Upper lobe of left lung (tissue), 6 donors: ENCODE data around the gene EFNB1. TPM values are rescaled to one million over a fixed set of nuclear protein-coding genes. Genes with fewer than 3 reads are reported as not detected.

Source experiments
- ATAC-seq, 2 donors: fragments of 200-7000 bp; cut with Tn5 transposase; one replicate each; pipeline ENCODE4 v1.9.1; 2022; ENCODE audit warnings: mild to moderate bottlenecking in 2 of 2, moderate library complexity in 2 of 2; ENCODE audit not compliant: low FRiP score in 2 of 2
- DNase-seq, 2 donors: peaks; one replicate each; pipeline ENCODE4 v3.0.0-alpha.2; 2019 to 2020
- H3K27ac ChIP-seq, 4 donors: fragments of 200-600 bp; sonication (generic); one replicate each; pipeline ENCODE4 v1.5.1; 2016 to 2019
- H3K27me3 ChIP-seq, 4 donors: fragments of 200-600 bp; sonication (generic); one replicate each; pipeline ENCODE4 v1.5.1; 2017 to 2019
- H3K36me3 ChIP-seq, 4 donors: fragments of 200-600 bp; sonication (generic); one replicate each; pipeline ENCODE4 v1.5.1; 2016 to 2019
- H3K4me1 ChIP-seq, 4 donors: fragments of 200-600 bp; sonication (generic); one replicate each; pipeline ENCODE4 v1.5.1; 2018 to 2019
- H3K4me3 ChIP-seq, 4 donors: fragments of 200-600 bp; sonication (generic); one replicate each; pipeline ENCODE4 v1.5.1; 2017 to 2019; ENCODE audit warnings: mild to moderate bottlenecking in 2 of 4, moderate library complexity in 1 of 4
- H3K9me3 ChIP-seq, 4 donors: fragments of 200-600 bp; sonication (generic); one replicate each; pipeline ENCODE4 v1.5.1; 2018 to 2019
- CTCF ChIP-seq, 6 experiments: fragments of 450-650 bp in 4 of 6; fragments of 200-600 bp in 2 of 6; sonication (generic) in 2 of 6; IDR thresholded peaks; one replicate each; pipeline ENCODE4 v1.5.1; 2016 to 2019; ENCODE audit warnings: antibody characterized with exemption in 6 of 6
- EP300 ChIP-seq, 4 donors: sonication (generic); formaldehyde crosslinking; IDR thresholded peaks; one replicate each; pipeline ENCODE4 v1.5.1; 2017; ENCODE audit warnings: antibody characterized with exemption in 4 of 4, control low read depth in 2 of 4
- POLR2A ChIP-seq, 4 donors: fragments of 450-650 bp; IDR thresholded peaks; one replicate each; pipeline ENCODE4 v1.5.1; 2016 to 2017; ENCODE audit warnings: antibody characterized with exemption in 4 of 4, mild to moderate bottlenecking in 2 of 4
- POLR2AphosphoS5 ChIP-seq, 2 donors: sonication (generic); formaldehyde crosslinking; IDR thresholded peaks; one replicate each; pipeline ENCODE4 v1.5.1; 2017; ENCODE audit warnings: antibody characterized with exemption in 2 of 2
- WGBS, 2 donors: methylation state at CpG; one replicate each; pipeline ENCODE4 v1.1.5; 2017 to 2018; 5-methylcytosine and 5-hydroxymethylcytosine counted together
- total RNA-seq, 6 donors: library from RNA; depleted of rRNA in 4 of 6; stranded (reverse); fragments of >200 nt in 4 of 6; gene quantifications; one replicate each; pipeline versions ENCODE4 v1.1.0 to v1.2.1, GENCODE V29; 2016 to 2021
- donor health status: DM: no; HTN: no; CAD: no; lungs with moderate emphysema.
- donor health status: DM: no; HTN: yes; CAD: no; lungs with severe emphysema.

Gene EFNB1
- total RNA-seq, 6 donors from 2014 or later: 17.8 to 74.7 (median 40.0) TPM

- Histone ChIP-seq H3K4me1 (no peaks in the 10 kb centered on the region), H3K4me3 (peak overlapping the region in 2 of 4 donors; percentile 71 to 82), H3K36me3 (peaks cover 0 to 12% (median 5%) of the 10 kb centered on the region in 4 donors), H3K27me3 (no peaks in the 10 kb centered on the region), H3K9me3 (no peaks in the 10 kb centered on the region), H3K27ac (no peak overlapping the region)
- TF ChIP-seq CTCF (IDR thresholded peaks at IDR 0.05) (no peak), EP300 (IDR thresholded peaks at IDR 0.05) (no peak), POLR2A (IDR thresholded peaks at IDR 0.05) (no peak), POLR2AphosphoS5 (IDR thresholded peaks at IDR 0.05) (no peak)
- 83% methylated on average over 5 of the region's 5 CpGs; no CpG with 5 or more reads in 1 of the 2 donors for WGBS, 2 donors
- peak in 1 of 2 donors; percentile 10 for DNase-seq
- no peak for ATAC-seq
These were observed 6.6 kb downstream of the EFNB1 start for GRCh38 chrX:68835468-68835867.

- H3K9me3 ChIP-seq: no peaks in the 10 kb centered on the region
- H3K36me3 ChIP-seq: peaks cover 0 to 26% (median 12%) of the 10 kb centered on the region in 4 donors
- DNase-seq (no peak), ATAC-seq (no peak)
- no peak overlapping the region for H3K4me3 ChIP-seq
- no peak overlapping the region for H3K27ac ChIP-seq
- H3K27me3 ChIP-seq: no peaks in the 10 kb centered on the region
- TF ChIP-seq CTCF (IDR thresholded peaks at IDR 0.05) (no peak), EP300 (IDR thresholded peaks at IDR 0.05) (no peak), POLR2A (IDR thresholded peaks at IDR 0.05) (no peak), POLR2AphosphoS5 (IDR thresholded peaks at IDR 0.05) (no peak)
- H3K4me1 ChIP-seq: peaks cover 0 to 10% (median 5%) of the 10 kb centered on the region in 4 donors
- 45 to 52% methylated on average over 3 of the region's 3 CpGs for WGBS, 2 donors
These were observed 8.3 kb downstream of the EFNB1 start for GRCh38 chrX:68837119-68837518.

GRCh38 chrX:68838571-68838910 lies 9.7 kb downstream of the EFNB1 start:
- ATAC-seq: no peak
- H3K9me3 ChIP-seq: no peaks in the 10 kb centered on the region
- no peak for TF ChIP-seq EP300 (IDR thresholded peaks at IDR 0.05)
- no peak for TF ChIP-seq CTCF (IDR thresholded peaks at IDR 0.05)
- TF ChIP-seq POLR2A (IDR thresholded peaks at IDR 0.05): no peak
- no peak for TF ChIP-seq POLR2AphosphoS5 (IDR thresholded peaks at IDR 0.05)
- peaks cover 0 to 16% (median 5%) of the 10 kb centered on the region in 4 donors for H3K4me1 ChIP-seq
- peaks cover 0 to 30% (median 12%) of the 10 kb centered on the region in 4 donors for H3K36me3 ChIP-seq
- no peak overlapping the region for H3K4me3 ChIP-seq
- DNase-seq: no peak
- H3K27ac ChIP-seq: no peak overlapping the region
- H3K27me3 ChIP-seq: no peaks in the 10 kb centered on the region
- WGBS, 2 donors: 70 to 83% methylated on average over 2 to 8 of the region's 8 CpGs

GRCh38 chrX:68839771-68840170 lies 10.9 kb downstream of the EFNB1 start:
- DNase-seq (no peak), ATAC-seq (no peak)
- Histone ChIP-seq H3K27ac (no peak overlapping the region), H3K36me3 (peaks cover 0 to 35% (median 15%) of the 10 kb centered on the region in 4 donors), H3K27me3 (no peaks in the 10 kb centered on the region), H3K9me3 (no peaks in the 10 kb centered on the region), H3K4me1 (peaks cover 0 to 16% (median 5%) of the 10 kb centered on the region in 4 donors), H3K4me3 (no peak overlapping the region)
- WGBS, 2 donors: 91 to 100% methylated on average over 1 to 4 of the region's 4 CpGs
- TF ChIP-seq EP300 (IDR thresholded peaks at IDR 0.05): no peak
- no peak for TF ChIP-seq POLR2A (IDR thresholded peaks at IDR 0.05)
- no peak for TF ChIP-seq POLR2AphosphoS5 (IDR thresholded peaks at IDR 0.05)
- no peak for TF ChIP-seq CTCF (IDR thresholded peaks at IDR 0.05)

- ATAC-seq: no peak
- no peak for TF ChIP-seq POLR2AphosphoS5 (IDR thresholded peaks at IDR 0.05)
- no peak for TF ChIP-seq EP300 (IDR thresholded peaks at IDR 0.05)
- no peak for TF ChIP-seq POLR2A (IDR thresholded peaks at IDR 0.05)
- no peak for TF ChIP-seq CTCF (IDR thresholded peaks at IDR 0.05)
- WGBS, 2 donors: 87 to 93% methylated on average over 3 to 22 of the region's 22 CpGs
- Histone ChIP-seq H3K27ac (no peak overlapping the region), H3K9me3 (no peaks in the 10 kb centered on the region), H3K36me3 (peaks cover 0 to 35% (median 15%) of the 10 kb centered on the region in 4 donors), H3K4me1 (peaks cover 0 to 16% (median 5%) of the 10 kb centered on the region in 4 donors), H3K27me3 (no peaks in the 10 kb centered on the region), H3K4me3 (no peak overlapping the region)
- peak in 1 of 2 donors; percentile 47 for DNase-seq
These were observed 11.4 kb downstream of the EFNB1 start for GRCh38 chrX:68840256-68840655.
